Esophagus muscularis mucosa (tissue), 4 donors: ENCODE data around the gene SPRED1. TPM values are rescaled to one million over a fixed set of nuclear protein-coding genes. Genes with fewer than 3 reads are reported as not detected.

Experiments used
- DNase-seq: peaks from one replicate; pipeline ENCODE4 v3.0.0-alpha.2; 2017; ENCODE audit errors: extremely low spot score
- H3K27ac ChIP-seq, 4 donors: fragments of 200-600 bp; sonication (generic); replicated peaks in 1 of 4; 1 replicate in 3 of 4; 2 replicates in 1 of 4; pipeline ENCODE4 v1.5.1; 2016 to 2019; ENCODE audit warnings: mild to moderate bottlenecking in 1 of 4
- H3K27me3 ChIP-seq, 4 donors: fragments of 200-600 bp; sonication (generic); one replicate each; pipeline versions ENCODE4 v1.5.1 to v1.6.0; 2016 to 2019
- H3K36me3 ChIP-seq, 4 donors: fragments of 200-600 bp; sonication (generic); one replicate each; pipeline ENCODE4 v1.5.1; 2016 to 2019
- H3K4me1 ChIP-seq, 4 donors: fragments of 200-600 bp; sonication (generic); one replicate each; pipeline ENCODE4 v1.5.1; 2016 to 2019
- H3K4me3 ChIP-seq, 4 donors: fragments of 200-600 bp; sonication (generic); 1 replicate in 2 of 4; 2 replicates in 2 of 4; pipeline ENCODE4 v1.5.1; 2016 to 2019; ENCODE audit warnings: mild to moderate bottlenecking in 4 of 4, moderate library complexity in 1 of 4
- H3K9me3 ChIP-seq, 4 donors: fragments of 200-600 bp; sonication (generic); 1 replicate in 3 of 4; 2 replicates in 1 of 4; pipeline ENCODE4 v1.5.1; 2016 to 2019
- CTCF ChIP-seq, 3 experiments: fragments of 200-600 bp in 2 of 3; fragments of 450-650 bp in 1 of 3; sonication (generic) in 2 of 3; IDR thresholded peaks; one replicate each; pipeline ENCODE4 v1.5.1; 2017 to 2019; ENCODE audit warnings: antibody characterized with exemption in 3 of 3, mild to moderate bottlenecking in 2 of 3, moderate library complexity in 1 of 3
- EP300 ChIP-seq: sonication (generic); formaldehyde crosslinking; IDR thresholded peaks from one replicate; pipeline ENCODE4 v1.6.1; 2017; ENCODE audit warnings: antibody characterized with exemption
- POLR2A ChIP-seq: fragments of 450-650 bp; IDR thresholded peaks from one replicate; pipeline ENCODE4 v1.6.1; 2017; ENCODE audit warnings: antibody characterized with exemption, moderate library complexity, mild to moderate bottlenecking, low read depth
- POLR2AphosphoS5 ChIP-seq, 2 donors: sonication (generic); formaldehyde crosslinking; IDR thresholded peaks; one replicate each; pipeline ENCODE4 v1.6.1; 2017; ENCODE audit warnings: antibody characterized with exemption in 2 of 2
- WGBS: methylation state at CpG from one replicate; pipeline ENCODE4 v1.1.5; 2018; 5-methylcytosine and 5-hydroxymethylcytosine counted together
- intact Hi-C: fragments of 100-400 bp; cut with DNase I; formaldehyde crosslinking; loops from one replicate; pipeline ENCODE4 v1.15.1; 2023
- total RNA-seq, 4 donors: library from RNA; depleted of rRNA; stranded (reverse); fragments of >200 nt; gene quantifications; one replicate each; pipeline versions ENCODE4 v1.1.0 to v1.2.1, GENCODE V29; 2016

Gene SPRED1
- total RNA-seq, 4 donors from 2014 or later = 14.5 to 31.1 (median 19.0) TPM

- no peak for DNase-seq
- Histone ChIP-seq H3K9me3 (no peaks in the 10 kb centered on the region), H3K27me3 (no peaks in the 10 kb centered on the region), H3K27ac (no peak overlapping the region), H3K4me3 (no peak overlapping the region), H3K4me1 (peaks cover 0 to 3% (median 0%) of the 10 kb centered on the region in 4 donors), H3K36me3 (peaks cover 0 to 29% (median 17%) of the 10 kb centered on the region in 4 donors)
- intact Hi-C loops = no loop called here
- TF ChIP-seq POLR2AphosphoS5 (IDR thresholded peaks at IDR 0.05) (no peak), POLR2A (no peak), EP300 (no peak), CTCF (IDR thresholded peaks at IDR 0.05) (no peak)
- WGBS = 68% methylated on average over 3 of the region's 3 CpGs
These were observed 96.6 kb downstream of the SPRED1 start for GRCh38 chr15:38349251-38349650.

- intact Hi-C loops = loop anchor here (5.0 kb wide), 2 partner anchors 51 to 99 kb away; partner anchors contain the start of gene SPRED1
- Histone ChIP-seq H3K4me3 (no peak overlapping the region), H3K27ac (no peak overlapping the region), H3K9me3 (no peaks in the 10 kb centered on the region), H3K4me1 (peaks cover 0 to 3% (median 0%) of the 10 kb centered on the region in 4 donors), H3K27me3 (no peaks in the 10 kb centered on the region), H3K36me3 (peaks cover 0 to 24% (median 15%) of the 10 kb centered on the region in 4 donors)
- WGBS = 89% methylated on average over 8 of the region's 8 CpGs
- no peak for DNase-seq
- TF ChIP-seq POLR2A (no peak), CTCF (IDR thresholded peaks at IDR 0.05) (no peak)
These were observed 98.8 kb downstream of the SPRED1 start for GRCh38 chr15:38351466-38351865.

- Histone ChIP-seq H3K36me3 (peaks cover 0 to 24% (median 15%) of the 10 kb centered on the region in 4 donors), H3K27ac (no peak overlapping the region), H3K9me3 (no peaks in the 10 kb centered on the region), H3K4me3 (no peak overlapping the region), H3K27me3 (no peaks in the 10 kb centered on the region), H3K4me1 (peaks cover 0 to 3% (median 0%) of the 10 kb centered on the region in 4 donors)
- intact Hi-C loops = loop anchor here (5.0 kb wide), 2 partner anchors 48 to 102 kb away; partner anchors contain the start of gene SPRED1
- WGBS = 38% methylated on average over 3 of the region's 3 CpGs
- no peak for DNase-seq
- TF ChIP-seq CTCF (IDR thresholded peaks at IDR 0.05) (peak; percentile 71 to 82 (median 81)), POLR2AphosphoS5 (IDR thresholded peaks at IDR 0.05) (no peak)
These were observed 101.8 kb downstream of the SPRED1 start for GRCh38 chr15:38354315-38354929.

GRCh38 chr15:38362355-38362754 is 109.7 kb downstream of the SPRED1 start:
- DNase-seq = no peak
- intact Hi-C loops = no loop called here
- Histone ChIP-seq H3K27ac (no peak overlapping the region), H3K36me3 (no peaks in the 10 kb centered on the region), H3K27me3 (no peaks in the 10 kb centered on the region), H3K4me1 (no peaks in the 10 kb centered on the region), H3K4me3 (no peak overlapping the region), H3K9me3 (no peaks in the 10 kb centered on the region)
- TF ChIP-seq CTCF (IDR thresholded peaks at IDR 0.05) (no peak), POLR2AphosphoS5 (IDR thresholded peaks at IDR 0.05) (no peak), POLR2A (no peak), EP300 (no peak)
- 75% methylated on average over 3 of the region's 3 CpGs for WGBS

- DNase-seq = no peak
- no peaks in the 10 kb centered on the region for H3K27me3 ChIP-seq
- no peaks in the 10 kb centered on the region for H3K4me1 ChIP-seq
- WGBS = 70% methylated on average over 2 of the region's 2 CpGs
- H3K9me3 ChIP-seq = no peaks in the 10 kb centered on the region
- H3K4me3 ChIP-seq = no peak overlapping the region
- TF ChIP-seq POLR2AphosphoS5 (IDR thresholded peaks at IDR 0.05) = no peak
- intact Hi-C loops = no loop called here
- no peaks in the 10 kb centered on the region for H3K36me3 ChIP-seq
- no peak overlapping the region for H3K27ac ChIP-seq
These were observed 114.8 kb downstream of the SPRED1 start for GRCh38 chr15:38367476-38367875.
